ENCODE data around the gene TRIM51G.
"Not testable (repeated sequence)": the region's sequence is repeated elsewhere in the genome, so short reads cannot be mapped to it uniquely, and the experiment has no call there.

The TRIM51G gene, protein sequence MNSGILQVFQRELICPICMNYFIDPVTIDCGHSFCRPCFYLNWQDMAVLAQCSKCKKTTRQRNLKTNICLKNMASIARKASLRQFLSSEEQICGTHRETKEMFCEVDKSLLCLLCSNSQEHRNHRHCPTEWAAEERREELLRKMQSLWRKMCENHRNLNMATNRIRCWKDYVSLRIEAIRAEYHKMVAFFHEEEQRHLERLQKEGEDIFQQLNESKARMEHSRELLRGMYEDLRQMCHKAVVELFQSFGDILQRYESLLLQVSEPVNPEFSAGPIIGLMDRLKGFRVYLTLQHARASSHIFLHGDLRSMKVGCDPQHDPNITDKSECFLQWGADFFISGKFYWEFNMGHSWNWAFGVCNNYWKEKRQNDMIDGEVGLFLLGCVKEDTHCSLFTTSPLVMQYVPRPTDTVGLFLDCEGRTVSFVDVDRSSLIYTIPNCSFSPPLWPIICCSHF

DNA sequence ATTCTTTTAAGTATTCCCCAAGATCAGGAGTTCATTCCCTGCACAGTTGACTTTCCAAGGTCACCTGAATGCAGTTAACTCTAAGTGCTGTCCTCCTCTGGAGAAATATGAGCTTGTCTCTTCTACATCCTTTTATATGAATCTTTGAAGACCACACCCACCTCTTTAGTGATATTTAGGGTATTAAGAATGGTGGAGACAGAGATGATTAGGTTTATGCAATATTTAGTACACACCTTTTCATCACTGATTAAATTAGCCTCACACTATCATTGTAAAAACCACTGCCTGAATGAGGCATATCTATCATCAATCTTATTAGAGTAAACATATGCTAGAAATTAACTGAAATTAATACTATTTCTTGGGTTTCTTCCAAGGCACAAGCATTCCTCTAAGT is at the start of gene TRIM51G:
TSS of gene TRIM51G (minus strand) at position 101 of the 400 bp plus-strand sequence. CDS start 2,190 bp downstream, outside the sequence.
- not testable (repeated sequence) for DNase-seq (ENCODE audit: low read depth in 2 of 2, low spot score in 1 of 2)

DNA sequence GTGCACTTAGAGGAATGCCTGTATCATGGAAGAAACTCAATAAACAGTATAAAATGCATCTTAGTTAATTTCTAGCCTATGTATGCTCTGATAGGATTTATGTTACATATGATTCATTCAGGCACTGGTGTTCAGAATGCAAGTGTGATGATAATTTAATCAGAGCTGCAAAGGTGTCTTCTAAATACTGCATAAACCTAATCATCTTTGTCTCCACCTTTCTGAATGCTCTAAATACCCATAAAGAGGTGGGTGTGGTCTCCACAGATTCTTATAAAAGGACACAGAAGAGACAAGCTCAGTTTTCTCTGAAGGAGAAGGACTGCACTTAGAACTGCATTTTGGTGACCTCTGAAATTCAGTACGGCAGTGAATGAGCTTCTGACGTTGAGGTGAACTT is 44.8 kb upstream of the TRIM51G start, which contains the start of gene TRIM49B:
TSS of gene TRIM49B (plus strand) at position 301 of the 400 bp plus-strand sequence. CDS start 2,777 bp downstream, outside the sequence.
- not testable (repeated sequence) for DNase-seq (ENCODE audit: low read depth in 2 of 2, low spot score in 1 of 2)

DNA sequence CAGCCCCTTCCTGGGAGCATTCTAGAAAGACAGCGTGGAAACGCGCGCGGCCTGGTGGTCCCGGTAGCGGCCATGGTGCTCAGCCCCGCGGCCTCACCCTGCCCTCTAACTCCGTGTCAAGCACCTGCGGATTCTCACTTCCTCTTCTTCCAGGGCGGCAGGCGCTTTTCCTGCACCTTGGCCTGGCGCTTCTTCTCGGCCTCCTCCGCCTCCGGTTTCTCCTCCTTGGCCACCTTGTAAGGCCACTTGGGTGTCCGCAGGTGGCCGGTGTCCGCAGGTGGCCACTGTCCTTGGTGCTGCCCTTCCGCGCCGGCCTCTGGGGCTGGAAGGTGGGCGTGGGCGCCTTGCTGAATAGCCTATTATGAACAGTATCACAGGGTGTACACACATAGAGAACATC is 15.1 kb downstream of the TRIM51G start:
- not testable (repeated sequence) for DNase-seq (ENCODE audit: low read depth in 2 of 2, low spot score in 1 of 2)

DNA sequence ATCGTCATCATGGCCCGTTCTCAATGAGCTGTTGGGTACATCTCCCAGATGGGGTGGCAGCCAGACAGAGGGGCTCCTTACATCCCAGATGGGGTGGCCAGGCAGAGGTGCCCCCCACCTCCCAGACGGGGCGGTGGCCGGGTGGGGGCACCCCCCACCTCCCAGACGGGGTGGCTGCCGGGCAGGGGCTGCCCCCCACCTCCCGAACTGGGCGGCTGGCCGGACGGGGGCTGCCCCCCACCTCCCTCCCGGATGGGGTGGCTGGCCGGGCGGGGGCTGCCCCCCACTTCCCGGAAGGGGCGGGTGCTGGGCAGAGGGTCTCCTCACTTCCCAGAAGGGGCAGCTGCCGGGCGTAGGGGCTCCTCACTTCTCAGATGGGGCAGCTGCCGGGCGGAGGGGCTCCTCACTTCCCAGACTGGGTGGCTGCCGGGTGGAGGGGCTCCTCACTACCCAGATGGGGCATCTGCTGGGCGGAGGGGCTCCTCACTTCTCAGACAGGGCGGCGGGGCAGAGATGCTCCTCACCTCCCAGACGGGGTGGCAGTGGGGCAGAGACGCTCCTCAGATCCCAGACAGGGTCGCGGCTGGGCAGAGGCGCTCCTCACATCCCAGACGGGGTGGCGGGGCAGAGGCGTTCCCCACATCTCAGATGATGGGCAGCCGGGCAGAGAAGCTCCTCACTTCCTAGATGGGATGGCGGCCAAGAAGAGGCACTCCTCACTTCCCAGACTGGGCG is 28.2 kb downstream of the TRIM51G start:
- DNase-seq (ENCODE audit: low read depth in 2 of 2, low spot score in 1 of 2), result not testable (repeated sequence)

DNA sequence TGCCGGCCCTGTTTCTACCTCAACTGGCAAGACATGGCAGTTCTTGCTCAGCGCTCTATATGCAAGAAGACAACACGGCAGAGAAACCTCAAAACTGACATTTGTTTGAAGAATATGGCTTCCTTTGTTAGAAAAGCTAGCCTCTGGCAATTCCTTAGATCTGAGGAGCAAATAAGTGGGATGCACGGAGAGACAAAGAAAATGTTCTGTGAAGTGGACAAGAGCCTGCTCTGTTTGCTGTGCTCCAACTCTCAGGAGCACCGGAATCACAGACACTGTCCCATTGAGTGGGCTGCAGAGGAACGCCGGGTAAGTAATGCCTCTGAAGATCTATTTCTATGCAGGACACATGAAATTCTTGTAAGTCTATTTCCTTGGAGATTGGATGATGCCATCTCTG is 37.9 kb downstream of the TRIM51G start:
- not testable (repeated sequence) for DNase-seq (ENCODE audit: low read depth in 2 of 2, low spot score in 1 of 2)
